ENCODE measurements around the gene ARFGAP3. TPM values are rescaled to one million over a fixed set of nuclear protein-coding genes. Genes with fewer than 3 reads are reported as not detected.

Gene ARFGAP3
- total and polyA plus RNA-seq, 2 experiments from 2014 or later: 14.8 to 19.1 TPM

- Histone ChIP-seq H3K79me2 (replicated peaks; ENCODE audit: insufficient read depth) (no peaks in the 10 kb centered on the region), H2AFZ (no peak overlapping the region), H4K20me1 (replicated peaks; ENCODE audit: insufficient read depth) (no peaks in the 10 kb centered on the region), H3K4me2 (no peak overlapping the region), H3K4me3 (no peak overlapping the region), H3K4me1 (ENCODE audit: insufficient read depth) (no peaks in the 10 kb centered on the region), H3K27me3 (ENCODE audit: insufficient read depth) (no peaks in the 10 kb centered on the region), H3K36me3 (ENCODE audit: insufficient read depth) (no peaks in the 10 kb centered on the region), H3K9me2 (ENCODE audit: insufficient read depth) (no peaks in the 10 kb centered on the region), H3F3A (replicated peaks; ENCODE audit: low read depth) (no peaks in the 10 kb centered on the region), H3K27ac (ENCODE audit: low read depth) (no peak overlapping the region)
- H3K27me3 Mint-ChIP-seq (ENCODE audit: insufficient read depth, low read depth, poor library complexity): no peaks in the 10 kb centered on the region
- H3K9me3 Mint-ChIP-seq: no peaks in the 10 kb centered on the region
- no peaks in the 10 kb centered on the region; the same call in 2 of the 3 replicates for H3K36me3 Mint-ChIP-seq (ENCODE audit: low read depth)
- H3K27ac Mint-ChIP-seq: no peak overlapping the region
- DNase-seq (ENCODE audit: low spot score) (no peak), ATAC-seq (no peak)
- no peak for TF ChIP-seq ZNF114 (CRISPR knock-in tag; IDR thresholded peaks at IDR 0.05)
- no peak for TF ChIP-seq ZNF331 (CRISPR knock-in tag; IDR thresholded peaks at IDR 0.05; ENCODE audit: low read depth)
- no peak for TF ChIP-seq ZNF462 (CRISPR knock-in tag; IDR thresholded peaks at IDR 0.05)
- no peak overlapping the region for H3K4me3 Mint-ChIP-seq
- H3K4me1 Mint-ChIP-seq: no peaks in the 10 kb centered on the region
Measured at GRCh38 chr22:42831712-42832111, 25.4 kb downstream of the ARFGAP3 start.

- Histone ChIP-seq H3K27me3 (ENCODE audit: insufficient read depth) (no peaks in the 10 kb centered on the region), H3K79me2 (replicated peaks; ENCODE audit: insufficient read depth) (no peaks in the 10 kb centered on the region), H2AFZ (no peak overlapping the region), H3K27ac (ENCODE audit: low read depth) (no peak overlapping the region), H3K9me2 (ENCODE audit: insufficient read depth) (no peaks in the 10 kb centered on the region), H3K36me3 (ENCODE audit: insufficient read depth) (no peaks in the 10 kb centered on the region), H3K4me1 (ENCODE audit: insufficient read depth) (no peaks in the 10 kb centered on the region), H3K4me2 (no peak overlapping the region), H3K4me3 (no peak overlapping the region), H4K20me1 (replicated peaks; ENCODE audit: insufficient read depth) (no peaks in the 10 kb centered on the region), H3F3A (replicated peaks; ENCODE audit: low read depth) (no peaks in the 10 kb centered on the region)
- no peaks in the 10 kb centered on the region for H3K9me3 Mint-ChIP-seq
- no peak overlapping the region for H3K27ac Mint-ChIP-seq
- DNase-seq (ENCODE audit: low spot score) (no peak), ATAC-seq (no peak)
- H3K4me3 Mint-ChIP-seq: no peak overlapping the region
- no peaks in the 10 kb centered on the region; the same call in 2 of the 3 replicates for H3K36me3 Mint-ChIP-seq (ENCODE audit: low read depth)
- no peaks in the 10 kb centered on the region for H3K27me3 Mint-ChIP-seq (ENCODE audit: insufficient read depth, low read depth, poor library complexity)
- H3K4me1 Mint-ChIP-seq: no peaks in the 10 kb centered on the region
- TF ChIP-seq ZNF462 (CRISPR knock-in tag; IDR thresholded peaks at IDR 0.05) (no peak), CREB1 (CRISPR knock-in tag; IDR thresholded peaks at IDR 0.05; ENCODE audit: low read depth) (no peak), EZH2phosphoT487 (IDR thresholded peaks at IDR 0.05; ENCODE audit: unreplicated experiment) (no peak)
Measured at GRCh38 chr22:42830161-42830560, 26.9 kb downstream of the ARFGAP3 start.

Measured in GM23338 (cell line).